IMR-90 (cell line): ENCODE measurements around the gene GGN. TPM values are rescaled to one million over a fixed set of nuclear protein-coding genes. Genes with fewer than 3 reads are reported as not detected.
A peak's percentile ranks its signal among the peaks of the same experiment; 100 is the strongest.

Experiments used
- ATAC-seq: fragments of 200-7000 bp; cut with Tn5 transposase; 2 replicates; pipeline ENCODE4 v1.9.1; 2020; ENCODE audit warnings: low read depth, mild to moderate bottlenecking, moderate library complexity
- BruUV-seq: library from RNA; stranded (reverse); fragments of 400-500 nt; replicated peaks from 2 replicates; lab custom pipeline; 2021; lab: Mats Ljungman, UMichigan
- CTCF ChIA-PET: fragments of 300-600 bp; formaldehyde crosslinking; extraction: SDS; loops from one replicate; lab custom pipeline; 2021; ENCODE audit warnings: antibody characterized with exemption; lab: Yijun Ruan, JAX
- POLR2A ChIA-PET: fragments of 300-600 bp; sonication (Branson Sonifier 250); formaldehyde crosslinking; loops from one replicate; lab custom pipeline; 2022; ENCODE audit warnings: antibody characterized with exemption; ENCODE audit not compliant: unreplicated experiment; lab: Charles Lee
- DNase-seq: peaks from one replicate; pipeline ENCODE4 v3.0.0; 2013
- H2AFZ ChIP-seq: replicated peaks from 2 replicates; pipeline ENCODE3; 2013; ENCODE audit warnings: low read length, mild to moderate bottlenecking; ENCODE audit not compliant: poor library complexity
- H2AK5ac ChIP-seq: 2 replicates; pipeline ENCODE4 v1.6.1; 2013; ENCODE audit warnings: low read depth, low read length, inconsistent platforms
- H2AK9ac ChIP-seq: replicated peaks from 2 replicates; pipeline ENCODE3; 2013; ENCODE audit warnings: mild to moderate bottlenecking, low read depth, low read length, moderate library complexity; ENCODE audit not compliant: poor library complexity
- H2BK120ac ChIP-seq: 2 replicates; pipeline ENCODE4 v1.6.1; 2013; ENCODE audit warnings: low read depth, low read length, inconsistent platforms
- H2BK15ac ChIP-seq: 3 replicates; pipeline ENCODE4 v1.6.1; 2013; ENCODE audit warnings: low read depth, low read length, inconsistent platforms
- H2BK20ac ChIP-seq: 2 replicates; pipeline ENCODE4 v1.6.1; 2013; ENCODE audit warnings: low read depth, mild to moderate bottlenecking, inconsistent platforms, low read length, moderate library complexity
- H2BK5ac ChIP-seq: 2 replicates; pipeline ENCODE4 v1.6.1; 2013; ENCODE audit warnings: mild to moderate bottlenecking, low read depth, low read length, inconsistent platforms; ENCODE audit not compliant: poor library complexity, severe bottlenecking
- H3K14ac ChIP-seq: replicated peaks from 2 replicates; pipeline ENCODE4 v1.6.1; 2013; ENCODE audit warnings: low read depth, low read length, inconsistent platforms
- H3K18ac ChIP-seq: 2 replicates; pipeline ENCODE4 v1.6.1; 2013; ENCODE audit warnings: low read depth, low read length, control low read depth
- H3K23ac ChIP-seq: 2 replicates; pipeline ENCODE4 v1.6.1; 2013; ENCODE audit warnings: low read depth, low read length, inconsistent platforms
- H3K27ac ChIP-seq: 2 replicates; pipeline ENCODE4 v1.5.1; 2013; ENCODE audit warnings: mild to moderate bottlenecking, control low read depth, low read length; ENCODE audit not compliant: insufficient read depth
- H3K27me3 ChIP-seq: 2 replicates; pipeline ENCODE4 v1.6.1; 2013; ENCODE audit warnings: low read length; ENCODE audit not compliant: control insufficient read depth, insufficient read depth
- H3K36me3 ChIP-seq: 2 replicates; pipeline ENCODE4 v1.6.1; 2013; ENCODE audit warnings: low read length, mixed read lengths; ENCODE audit not compliant: control insufficient read depth, insufficient read depth
- H3K4ac ChIP-seq: 2 replicates; pipeline ENCODE4 v1.6.1; 2013; ENCODE audit warnings: low read depth, low read length, inconsistent platforms
- H3K4me1 ChIP-seq: 2 replicates; pipeline ENCODE4 v1.6.1; 2013; ENCODE audit warnings: low read length, mixed read lengths; ENCODE audit not compliant: control insufficient read depth, insufficient read depth
- H3K4me2 ChIP-seq: 2 replicates; pipeline ENCODE4 v1.6.1; 2013; ENCODE audit warnings: low read depth, mild to moderate bottlenecking, control low read depth, low read length, moderate library complexity
- H3K4me3 ChIP-seq: 2 replicates; pipeline ENCODE4 v1.5.1; 2013; ENCODE audit warnings: low read depth, mild to moderate bottlenecking, control low read depth, low read length, moderate library complexity; ENCODE audit not compliant: insufficient read depth
- H3K56ac ChIP-seq: 2 replicates; pipeline ENCODE4 v1.6.1; 2013; ENCODE audit warnings: low read length, inconsistent platforms; ENCODE audit not compliant: insufficient read depth; ENCODE audit errors: extremely low read depth
- H3K79me1 ChIP-seq, 2 experiments: 2 replicates each; pipeline ENCODE4 v1.6.1; 2013; ENCODE audit warnings: low read length in 2 of 2, inconsistent platforms in 1 of 2, low read depth in 1 of 2
- H3K9ac ChIP-seq: 2 replicates; pipeline ENCODE4 v1.6.1; 2013; ENCODE audit warnings: low read depth, low read length, control low read depth
- H3K9me1 ChIP-seq: 2 replicates; pipeline ENCODE4 v1.6.1; 2013; ENCODE audit warnings: low read length, inconsistent platforms; ENCODE audit not compliant: insufficient read depth
- H3K9me3 ChIP-seq: 2 replicates; pipeline ENCODE4 v1.6.1; 2013; ENCODE audit warnings: low read length; ENCODE audit not compliant: control insufficient read depth, insufficient read depth
- H4K20me1 ChIP-seq: 2 replicates; pipeline ENCODE4 v1.6.1; 2013; ENCODE audit warnings: low read length, inconsistent platforms; ENCODE audit not compliant: insufficient read depth
- H4K5ac ChIP-seq: 2 replicates; pipeline ENCODE4 v1.6.1; 2013; ENCODE audit warnings: mild to moderate bottlenecking, low read depth, low read length, control low read depth
- H4K8ac ChIP-seq, 2 experiments: 2 replicates each; pipeline ENCODE4 v1.6.1; 2013; ENCODE audit warnings: low read depth in 2 of 2, low read length in 2 of 2, control low read depth in 1 of 2, inconsistent platforms in 1 of 2
- H4K91ac ChIP-seq: 2 replicates; pipeline ENCODE4 v1.6.1; 2013; ENCODE audit warnings: low read depth, low read length, inconsistent platforms; ENCODE audit not compliant: insufficient read depth
- BHLHE40 ChIP-seq: fragments of 150-350 bp; IDR thresholded peaks from 2 replicates; pipeline ENCODE4 v1.6.1; 2016; ENCODE audit warnings: mild to moderate bottlenecking, low read depth, low read length
- CEBPB ChIP-seq: IDR thresholded peaks from 2 replicates; pipeline ENCODE4 v1.6.1; 2012; ENCODE audit warnings: low read depth, low read length, improper control_type of control experiment
- CHD1 ChIP-seq: IDR thresholded peaks from 2 replicates; pipeline ENCODE4 v1.6.1; 2012; ENCODE audit warnings: low read depth, low read length, improper control_type of control experiment
- FOS ChIP-seq: fragments of 150-350 bp; IDR thresholded peaks from 2 replicates; pipeline ENCODE4 v1.6.1; 2016; ENCODE audit warnings: low read depth, low read length
- MXI1 ChIP-seq: IDR thresholded peaks from 2 replicates; pipeline ENCODE4 v1.6.1; 2012; ENCODE audit warnings: low read depth, mild to moderate bottlenecking, low read length, moderate library complexity, borderline replicate concordance
- NFE2L2 ChIP-seq: fragments of 150-350 bp; IDR thresholded peaks from 2 replicates; pipeline ENCODE4 v1.6.1; 2016; ENCODE audit warnings: low read depth, mild to moderate bottlenecking, low read length
- POLR2A ChIP-seq: IDR thresholded peaks from 2 replicates; pipeline ENCODE4 v1.6.1; 2012; ENCODE audit warnings: mild to moderate bottlenecking, low read depth, low read length
- RAD21 ChIP-seq: IDR thresholded peaks from 2 replicates; pipeline ENCODE4 v1.6.1; 2012; ENCODE audit warnings: low read length, improper control_type of control experiment
- RCOR1 ChIP-seq: IDR thresholded peaks from 2 replicates; pipeline ENCODE4 v1.6.1; 2012; ENCODE audit warnings: mild to moderate bottlenecking, low read length, improper control_type of control experiment; ENCODE audit not compliant: insufficient replicate concordance
- RFX5 ChIP-seq: IDR thresholded peaks from 2 replicates; pipeline ENCODE4 v1.8.0; 2012; ENCODE audit warnings: low read depth, mild to moderate bottlenecking, low read length, moderate library complexity
- WGBS, 2 experiments: methylation state at CpG; one replicate each; pipeline versions ENCODE4 v1.1.5 to v1.1.7; 2013; ENCODE audit warnings: missing lambda C conversion rate in 2 of 2; ENCODE audit not compliant: insufficient read length in 1 of 2; ENCODE audit errors: extremely low coverage in 2 of 2; 5-methylcytosine and 5-hydroxymethylcytosine counted together
- dilution Hi-C: fragments of 300-500 bp; cut with HindIII; formaldehyde crosslinking; loops from one replicate; pipeline ENCODE4 v1.14.3; 2018; ENCODE audit warnings: low sequenced_read_pairs; ENCODE audit not compliant: unreplicated experiment
- in situ Hi-C: fragments of 300-500 bp; cut with MboI; formaldehyde crosslinking; loops from 3 replicates; pipeline ENCODE4 v1.14.3; 2019; ENCODE audit warnings: low sequenced_read_pairs, inconsistent platforms, mixed read lengths
- intact Hi-C: fragments of 100-400 bp; cut with micrococcal nuclease; formaldehyde crosslinking; loops from 2 replicates; pipeline ENCODE4 v1.10.0; 2022
- polyA plus RNA-seq, 3 experiments: library from polyadenylated mRNA; depleted of rRNA; stranded (reverse); fragments of >200 nt; gene quantifications; 2 replicates each; pipeline ENCODE4 v1.2.3, GENCODE V29; 2012; ENCODE audit warnings: low replicate concordance in 1 of 3
- total RNA-seq: library from RNA; depleted of rRNA; stranded (reverse); fragments of >200 nt; gene quantifications from 2 replicates; pipeline ENCODE4 v1.2.3, GENCODE V29; 2012
- TF ChIP-seq, protein P1 (sequence below): conservative IDR thresholded peaks from 2 replicates; pipeline ENCODE4 v1.5.1; 2012; ENCODE audit warnings: mild to moderate bottlenecking, low read depth, low read length, improper control_type of control experiment
- TF ChIP-seq, protein P2 (sequence below): fragments of 150-350 bp; IDR thresholded peaks from 2 replicates; pipeline ENCODE4 v1.6.1; 2016; ENCODE audit warnings: low read depth, mild to moderate bottlenecking, low read length, moderate library complexity, borderline replicate concordance
- TF ChIP-seq, protein P3 (sequence below): fragments of 150-350 bp; IDR thresholded peaks from 2 replicates; pipeline ENCODE4 v1.6.1; 2017; ENCODE audit warnings: mild to moderate bottlenecking, antibody characterized with exemption, low read length, low read depth

GGN gene
- total and polyA plus RNA-seq, 2 of the 4 experiments (the other 2 are of a cell fraction): under 0.01 to 0.65 TPM

DNA sequence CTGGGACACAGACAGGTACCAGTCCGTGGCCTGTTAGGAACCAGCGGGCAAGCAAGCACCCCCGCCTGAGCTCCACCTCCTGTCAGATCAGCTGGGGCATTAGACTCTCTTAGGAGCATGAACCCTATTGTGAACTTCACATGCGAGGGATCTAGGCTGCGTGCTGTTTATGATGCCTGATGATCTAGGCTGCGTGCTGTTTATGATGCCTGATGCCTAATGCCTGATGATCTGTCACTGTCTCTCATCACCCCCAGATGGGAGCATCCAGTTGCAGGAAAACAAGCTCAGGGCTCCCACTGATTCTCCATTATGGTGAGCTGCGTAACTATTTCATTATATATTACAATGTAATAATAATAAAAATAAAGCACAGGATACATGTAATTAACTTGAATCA is 34.6 kb upstream of the GGN start:
- ATAC-seq: no peak
- H3K4me3 ChIP-seq: no peak overlapping the region
- in situ Hi-C loops: loop anchor here (25.0 kb wide), 1 partner anchor 515 kb away; the partner anchor contains the start of genes MRPS12 and SARS2

More for the DNA sequence above, 34.6 kb upstream of the GGN start:
- dilution Hi-C loops (no loop called here), intact Hi-C loops (no loop called here)
- TF ChIP-seq, protein P1, sequence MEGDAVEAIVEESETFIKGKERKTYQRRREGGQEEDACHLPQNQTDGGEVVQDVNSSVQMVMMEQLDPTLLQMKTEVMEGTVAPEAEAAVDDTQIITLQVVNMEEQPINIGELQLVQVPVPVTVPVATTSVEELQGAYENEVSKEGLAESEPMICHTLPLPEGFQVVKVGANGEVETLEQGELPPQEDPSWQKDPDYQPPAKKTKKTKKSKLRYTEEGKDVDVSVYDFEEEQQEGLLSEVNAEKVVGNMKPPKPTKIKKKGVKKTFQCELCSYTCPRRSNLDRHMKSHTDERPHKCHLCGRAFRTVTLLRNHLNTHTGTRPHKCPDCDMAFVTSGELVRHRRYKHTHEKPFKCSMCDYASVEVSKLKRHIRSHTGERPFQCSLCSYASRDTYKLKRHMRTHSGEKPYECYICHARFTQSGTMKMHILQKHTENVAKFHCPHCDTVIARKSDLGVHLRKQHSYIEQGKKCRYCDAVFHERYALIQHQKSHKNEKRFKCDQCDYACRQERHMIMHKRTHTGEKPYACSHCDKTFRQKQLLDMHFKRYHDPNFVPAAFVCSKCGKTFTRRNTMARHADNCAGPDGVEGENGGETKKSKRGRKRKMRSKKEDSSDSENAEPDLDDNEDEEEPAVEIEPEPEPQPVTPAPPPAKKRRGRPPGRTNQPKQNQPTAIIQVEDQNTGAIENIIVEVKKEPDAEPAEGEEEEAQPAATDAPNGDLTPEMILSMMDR: no peak
- TF ChIP-seq BHLHE40: no peak
- TF ChIP-seq RFX5: no peak
- TF ChIP-seq MXI1: no peak
- TF ChIP-seq RAD21: no peak
- TF ChIP-seq, protein P2, sequence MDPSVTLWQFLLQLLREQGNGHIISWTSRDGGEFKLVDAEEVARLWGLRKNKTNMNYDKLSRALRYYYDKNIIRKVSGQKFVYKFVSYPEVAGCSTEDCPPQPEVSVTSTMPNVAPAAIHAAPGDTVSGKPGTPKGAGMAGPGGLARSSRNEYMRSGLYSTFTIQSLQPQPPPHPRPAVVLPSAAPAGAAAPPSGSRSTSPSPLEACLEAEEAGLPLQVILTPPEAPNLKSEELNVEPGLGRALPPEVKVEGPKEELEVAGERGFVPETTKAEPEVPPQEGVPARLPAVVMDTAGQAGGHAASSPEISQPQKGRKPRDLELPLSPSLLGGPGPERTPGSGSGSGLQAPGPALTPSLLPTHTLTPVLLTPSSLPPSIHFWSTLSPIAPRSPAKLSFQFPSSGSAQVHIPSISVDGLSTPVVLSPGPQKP: no peak
- TF ChIP-seq RCOR1: no peak
- no peak for TF ChIP-seq CHD1
- TF ChIP-seq POLR2A: no peak
- no peak for TF ChIP-seq FOS
- TF ChIP-seq NFE2L2: no peak
- TF ChIP-seq, protein P3, sequence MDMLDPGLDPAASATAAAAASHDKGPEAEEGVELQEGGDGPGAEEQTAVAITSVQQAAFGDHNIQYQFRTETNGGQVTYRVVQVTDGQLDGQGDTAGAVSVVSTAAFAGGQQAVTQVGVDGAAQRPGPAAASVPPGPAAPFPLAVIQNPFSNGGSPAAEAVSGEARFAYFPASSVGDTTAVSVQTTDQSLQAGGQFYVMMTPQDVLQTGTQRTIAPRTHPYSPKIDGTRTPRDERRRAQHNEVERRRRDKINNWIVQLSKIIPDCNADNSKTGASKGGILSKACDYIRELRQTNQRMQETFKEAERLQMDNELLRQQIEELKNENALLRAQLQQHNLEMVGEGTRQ: no peak
- TF ChIP-seq CEBPB: no peak
- Histone ChIP-seq H4K20me1 (no peaks in the 10 kb centered on the region), H3K23ac (no peak overlapping the region), H4K8ac (no peak overlapping the region), H3K27ac (no peak overlapping the region), H3K56ac (no peak overlapping the region), H2AK5ac (no peak overlapping the region), H3K4me2 (no peak overlapping the region), H3K36me3 (no peaks in the 10 kb centered on the region), H3K14ac (no peak overlapping the region), H4K5ac (no peak overlapping the region), H3K27me3 (peaks cover 40% of the 10 kb centered on the region), H3K4ac (no peak overlapping the region), H3K18ac (no peak overlapping the region), H2BK15ac (no peak overlapping the region), H2BK120ac (no peak overlapping the region), H3K9me1 (0 out of 2 replicates have a peak, but pooled peaks cover 2% of the 10 kb centered on the region), H2AK9ac (peak overlapping the region; percentile 13), H2BK5ac (no peak overlapping the region), H3K9ac (no peak overlapping the region), H2BK20ac (no peak overlapping the region), H3K4me1 (no peaks in the 10 kb centered on the region), H3K79me1 (no peaks in the 10 kb centered on the region), H3K9me3 (no peaks in the 10 kb centered on the region), H2AFZ (no peak overlapping the region), H4K91ac (no peak overlapping the region)
- no TSS peak for BruUV-seq
- DNase-seq: no peak
- 64% methylated on average over 5 of the region's 7 CpGs; no CpG with 5 or more reads in 1 of the 2 experiments for WGBS, 2 experiments
- ChIA-PET CTCF (no interaction called here), POLR2A (no interaction called here)
